ENCODE results near the gene SLX9. TPM values are rescaled to one million over a fixed set of nuclear protein-coding genes. Genes with fewer than 3 reads are reported as not detected.

Gene SLX9
- total RNA-seq, 2 donors from 2014 or later: 21.4 to 24.8 TPM

- no peak for DNase-seq (ENCODE audit: low spot score)
- no peaks in the 10 kb centered on the region for H3K27me3 ChIP-seq (replicated peaks; ENCODE audit: insufficient read depth)
- intact Hi-C loops (cut with DNase I): loop anchor here (10.0 kb wide), 1 partner anchor 341 kb away; the partner anchor contains the start of gene POFUT2
- H3K4me1 ChIP-seq (replicated peaks): peaks cover 6% of the 10 kb centered on the region
- no peak overlapping the region for H3K4me3 ChIP-seq
- no peaks in the 10 kb centered on the region for H3K36me3 ChIP-seq
- H3K27ac ChIP-seq: no peak overlapping the region
- TF ChIP-seq POLR2A (IDR thresholded peaks at IDR 0.05) (no peak), POLR2AphosphoS5 (IDR thresholded peaks at IDR 0.05) (no peak), CTCF (IDR thresholded peaks at IDR 0.05) (no peak)
- 92% methylated on average over 24 of the region's 24 CpGs for WGBS
- no peaks in the 10 kb centered on the region for H3K9me3 ChIP-seq
Observed at GRCh38 chr21:44943686-44944550, 4.1 kb downstream of the SLX9 start.

DNA sequence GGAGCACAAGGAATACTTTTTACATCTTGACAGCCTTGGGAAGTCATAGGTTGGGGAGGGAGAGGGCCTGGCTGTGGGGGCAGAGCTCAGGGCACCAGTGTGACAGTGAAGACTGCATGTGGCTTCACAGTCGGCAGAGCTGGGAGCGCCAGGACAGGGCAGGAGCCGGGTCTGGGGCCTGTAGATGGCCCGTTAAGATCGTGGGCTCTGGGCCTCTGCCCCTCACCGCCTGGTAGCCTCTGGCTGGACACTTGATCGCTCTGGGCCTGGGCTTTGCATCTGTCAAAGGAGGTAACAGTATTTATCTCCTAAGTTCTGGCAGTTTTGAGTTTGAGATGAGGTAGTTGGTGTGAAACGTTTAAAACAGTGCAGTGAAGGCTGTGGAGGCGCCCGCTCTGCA lies 4.8 kb downstream of the SLX9 start:
- no peaks in the 10 kb centered on the region for H3K9me3 ChIP-seq
- H3K4me1 ChIP-seq (replicated peaks): peaks cover 6% of the 10 kb centered on the region
- no peak overlapping the region for H3K4me3 ChIP-seq
- intact Hi-C loops (cut with DNase I): loop anchor here (10.0 kb wide), 1 partner anchor 340 kb away; the partner anchor contains the start of gene POFUT2
- DNase-seq (ENCODE audit: low spot score): no peak
- WGBS: 93% methylated on average over 10 of the region's 10 CpGs
- H3K27me3 ChIP-seq (replicated peaks; ENCODE audit: insufficient read depth): no peaks in the 10 kb centered on the region
- TF ChIP-seq CTCF (IDR thresholded peaks at IDR 0.05): no peak
- no peak for TF ChIP-seq POLR2A (IDR thresholded peaks at IDR 0.05)
- no peak for TF ChIP-seq POLR2AphosphoS5 (IDR thresholded peaks at IDR 0.05)
- H3K27ac ChIP-seq: no peak overlapping the region
- no peaks in the 10 kb centered on the region for H3K36me3 ChIP-seq

- Histone ChIP-seq H3K27me3 (replicated peaks; ENCODE audit: insufficient read depth) (no peaks in the 10 kb centered on the region), H3K9me3 (no peaks in the 10 kb centered on the region), H3K27ac (no peak overlapping the region), H3K4me3 (no peak overlapping the region), H3K36me3 (no peaks in the 10 kb centered on the region), H3K4me1 (replicated peaks) (peaks cover 2% of the 10 kb centered on the region)
- DNase-seq (ENCODE audit: low spot score): no peak
- intact Hi-C loops (cut with DNase I): loop anchor here (10.0 kb wide), 1 partner anchor 338 kb away; the partner anchor contains the start of gene POFUT2
- TF ChIP-seq CTCF (IDR thresholded peaks at IDR 0.05): no peak
- no peak for TF ChIP-seq POLR2AphosphoS5 (IDR thresholded peaks at IDR 0.05)
- no peak for TF ChIP-seq POLR2A (IDR thresholded peaks at IDR 0.05)
- WGBS: 87% methylated on average over 25 of the region's 25 CpGs
Observed at GRCh38 chr21:44946254-44947041, 6.6 kb downstream of the SLX9 start.

DNA sequence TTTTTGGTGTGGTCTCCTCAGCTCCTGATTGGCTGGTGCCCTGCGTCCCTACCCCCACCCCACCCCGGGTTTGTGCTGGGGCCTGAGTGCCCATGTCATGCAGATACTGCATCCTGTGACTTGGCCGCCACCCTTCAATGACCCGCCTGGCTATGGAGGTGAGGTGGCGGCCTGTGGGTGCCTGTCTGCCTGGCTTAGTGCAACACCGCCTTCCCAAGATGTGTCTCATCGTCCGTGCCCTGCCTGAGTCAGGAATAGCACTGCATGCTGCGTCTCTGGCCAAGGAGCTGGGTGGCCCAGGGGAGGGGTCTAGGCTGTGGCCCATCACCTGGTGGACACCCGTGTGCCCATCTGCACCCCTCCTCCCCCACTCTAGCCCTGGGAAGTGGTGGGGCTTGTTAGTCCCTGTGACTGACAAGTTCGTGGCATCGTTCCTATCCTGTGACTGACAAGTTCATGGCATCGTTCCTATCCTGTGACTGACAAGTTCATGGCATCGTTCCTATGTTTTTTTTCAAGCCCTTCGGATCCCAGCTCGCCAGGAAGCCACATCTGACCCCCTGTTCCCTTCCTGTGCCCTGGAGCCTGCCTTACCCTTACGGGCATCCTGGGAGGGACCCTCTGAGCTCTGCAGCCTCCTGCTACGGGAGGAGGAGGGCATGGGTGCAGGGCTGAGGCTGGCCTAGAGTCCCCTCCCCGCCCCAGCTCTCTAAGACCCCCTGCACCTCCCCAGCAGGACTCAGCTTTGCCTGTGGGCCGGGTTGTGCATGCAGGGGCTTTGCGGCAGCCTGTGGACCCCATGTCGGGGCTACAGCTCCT lies 7.5 kb downstream of the SLX9 start:
- DNase-seq (ENCODE audit: low spot score): no peak
- H3K36me3 ChIP-seq: no peaks in the 10 kb centered on the region
- intact Hi-C loops (cut with DNase I): loop anchor here (10.0 kb wide), 1 partner anchor 337 kb away; the partner anchor contains the start of gene POFUT2

More for the DNA sequence above, 7.5 kb downstream of the SLX9 start:
- no peaks in the 10 kb centered on the region for H3K27me3 ChIP-seq (replicated peaks; ENCODE audit: insufficient read depth)
- no peaks in the 10 kb centered on the region for H3K4me1 ChIP-seq (replicated peaks)
- H3K9me3 ChIP-seq: no peaks in the 10 kb centered on the region
- H3K4me3 ChIP-seq: no peak overlapping the region
- WGBS: 81% methylated on average over 22 of the region's 22 CpGs
- TF ChIP-seq POLR2AphosphoS5 (IDR thresholded peaks at IDR 0.05): no peak
- TF ChIP-seq POLR2A (IDR thresholded peaks at IDR 0.05): no peak
- H3K27ac ChIP-seq: no peak overlapping the region
